Keratinocyte (primary cell): Measurements from ENCODE around the gene CLEC2A. TPM values are rescaled to one million over a fixed set of nuclear protein-coding genes. Genes with fewer than 3 reads are reported as not detected.
"Not testable (repeated sequence)": the region's sequence is repeated elsewhere in the genome, so short reads cannot be mapped to it uniquely, and the experiment has no call there.

Experiments used
- DNase-seq: peaks from one replicate; pipeline ENCODE4 v3.0.0-alpha.2; 2011; ENCODE audit warnings: low read depth, missing footprints, low spot score
- FAIRE-seq: peaks from 2 replicates; lab custom pipeline; 2011; peaks lifted over from hg19 to GRCh38; lab: Jason Lieb, UNC
- H2AFZ ChIP-seq: 2 replicates; pipeline ENCODE4 v1.6.0; 2012; ENCODE audit warnings: low read length, control low read depth, inconsistent platforms; ENCODE audit not compliant: control insufficient read depth
- H3K27ac ChIP-seq: 2 replicates; pipeline ENCODE4 v1.5.1; 2011; ENCODE audit warnings: low read length; ENCODE audit not compliant: control insufficient read depth, insufficient read depth
- H3K27me3 ChIP-seq: 3 replicates; pipeline ENCODE4 v1.6.0; 2011; ENCODE audit warnings: low read length; ENCODE audit not compliant: control insufficient read depth, insufficient read depth; ENCODE audit errors: extremely low read depth
- H3K36me3 ChIP-seq, 2 experiments: 2 replicates in 1 of 2; 3 replicates in 1 of 2; pipeline ENCODE4 v1.5.1; 2011; ENCODE audit warnings: low read length in 2 of 2, mild to moderate bottlenecking in 1 of 2; ENCODE audit not compliant: control insufficient read depth in 2 of 2, insufficient read depth in 2 of 2; ENCODE audit errors: extremely low read depth in 1 of 2
- H3K4me1 ChIP-seq: 3 replicates; pipeline ENCODE4 v1.5.1; 2011; ENCODE audit warnings: low read length; ENCODE audit not compliant: control insufficient read depth, insufficient read depth; ENCODE audit errors: extremely low read depth
- H3K4me2 ChIP-seq: 3 replicates; pipeline ENCODE4 v1.6.0; 2011; ENCODE audit warnings: low read depth, low read length; ENCODE audit not compliant: control insufficient read depth, insufficient read depth; ENCODE audit errors: extremely low read depth
- H3K4me3 ChIP-seq, 3 experiments: fragments of 200-600 bp in 1 of 3; sonication (generic) in 1 of 3; 2 replicates in 2 of 3; 3 replicates in 1 of 3; pipeline ENCODE4 v1.5.1; 2011 to 2016; ENCODE audit warnings: low read length in 3 of 3, mild to moderate bottlenecking in 3 of 3, control low read depth in 2 of 3, inconsistent platforms in 1 of 3, low read depth in 1 of 3, mixed read lengths in 1 of 3, mixed run types in 1 of 3, moderate library complexity in 1 of 3; ENCODE audit not compliant: control insufficient read depth in 2 of 3, insufficient read depth in 2 of 3; ENCODE audit errors: extremely low read depth in 1 of 3
- H3K79me2 ChIP-seq: 2 replicates; pipeline ENCODE4 v1.6.0; 2012; ENCODE audit warnings: low read length; ENCODE audit not compliant: control insufficient read depth, insufficient read depth
- H3K9ac ChIP-seq: 3 replicates; pipeline ENCODE4 v1.6.0; 2011; ENCODE audit warnings: low read length; ENCODE audit not compliant: control insufficient read depth, insufficient read depth; ENCODE audit errors: extremely low read depth
- H3K9me1 ChIP-seq: 3 replicates; pipeline ENCODE4 v1.6.0; 2011; ENCODE audit warnings: low read length; ENCODE audit not compliant: control insufficient read depth, insufficient read depth; ENCODE audit errors: extremely low read depth
- H3K9me3 ChIP-seq: 2 replicates; pipeline ENCODE4 v1.5.1; 2012; ENCODE audit warnings: low read depth, low read length; ENCODE audit not compliant: control insufficient read depth
- H4K20me1 ChIP-seq: 3 replicates; pipeline ENCODE4 v1.6.0; 2011; ENCODE audit warnings: low read length; ENCODE audit not compliant: control insufficient read depth, insufficient read depth; ENCODE audit errors: extremely low read depth
- CTCF ChIP-seq, 3 experiments: IDR thresholded peaks in 1 of 3; conservative IDR thresholded peaks in 1 of 3; optimal IDR thresholded peaks in 1 of 3; 2 replicates in 2 of 3; 3 replicates in 1 of 3; pipeline versions ENCODE3 to v1.5.1; 2011; ENCODE audit warnings: low read length in 3 of 3, mild to moderate bottlenecking in 3 of 3, moderate library complexity in 2 of 3, control low read depth in 1 of 3, inconsistent platforms in 1 of 3; ENCODE audit not compliant: insufficient read depth in 2 of 3; ENCODE audit errors: extremely low read depth in 1 of 3
- EZH2 ChIP-seq: IDR thresholded peaks from one replicate; pipeline ENCODE4 v1.6.1; 2012; ENCODE audit warnings: inconsistent platforms, mild to moderate bottlenecking, low read length, moderate library complexity
- dilution Hi-C: fragments of 300-500 bp; cut with MboI; formaldehyde crosslinking; loops from one replicate; pipeline ENCODE4 v1.7.0; 2020; ENCODE audit warnings: low sequenced_read_pairs; ENCODE audit not compliant: extremely low pct_ligation_motif_present
- polyA plus RNA-seq, 5 experiments: library from polyadenylated mRNA; depleted of rRNA in 3 of 5; stranded (reverse) in 3 of 5; stranded (forward) in 1 of 5; unstranded in 1 of 5; fragments of >200 nt; gene quantifications; 1 replicate in 1 of 5; 2 replicates in 3 of 5; 3 replicates in 1 of 5; pipeline versions ENCODE4 v1.2.1 to v1.2.3, GENCODE V29; 2011 to 2012; ENCODE audit warnings: missing spikeins in 2 of 5, low read depth in 1 of 5, low replicate concordance in 1 of 5

Gene CLEC2A
- polyA plus RNA-seq, 1 donor (not counting 4 experiments of a cell fraction or from before 2014, with no cell fraction given), result 0.88 TPM

GRCh38 chr12:9957834-9958233, 25.7 kb upstream of the CLEC2A start:
- dilution Hi-C loops, result no loop called here
- FAIRE-seq, result no peak

GRCh38 chr12:9952954-9953729, 21.0 kb upstream of the CLEC2A start:
- H3K27ac ChIP-seq, H3K4me2 ChIP-seq, H3K9ac ChIP-seq, dilution Hi-C loops, H3K36me3 ChIP-seq, H3K9me1 ChIP-seq, H3K9me3 ChIP-seq, H4K20me1 ChIP-seq, H3K4me1 ChIP-seq, DNase-seq, H3K27me3 ChIP-seq, H3K4me3 ChIP-seq, FAIRE-seq, H2AFZ ChIP-seq, H3K79me2 ChIP-seq: not testable (repeated sequence)

More at GRCh38 chr12:9957834-9958233, 25.7 kb upstream of the CLEC2A start:
- Histone ChIP-seq H3K4me2 (no peak overlapping the region), H3K9me3 (no peaks in the 10 kb centered on the region), H3K27me3 (no peaks in the 10 kb centered on the region), H3K4me3 (no peak overlapping the region), H2AFZ (no peak overlapping the region), H3K79me2 (no peaks in the 10 kb centered on the region), H4K20me1 (no peaks in the 10 kb centered on the region), H3K9ac (no peak overlapping the region), H3K27ac (no peak overlapping the region), H3K4me1 (no peaks in the 10 kb centered on the region), H3K9me1 (no peaks in the 10 kb centered on the region), H3K36me3 (no peaks in the 10 kb centered on the region)
- no peak for DNase-seq
- no peak for TF ChIP-seq CTCF (optimal IDR thresholded peaks at IDR 0.05 in 1 of 3, IDR thresholded peaks at IDR 0.05 in 1 of 3, conservative IDR thresholded peaks at IDR 0.05 in 1 of 3; ENCODE audit: extremely low read depth in 1 of 3, insufficient read depth in 2 of 3, low read length in 3 of 3)
- no peak for TF ChIP-seq EZH2
